Fibroblast of peridontal ligament (primary cell): ENCODE data around the gene MYO5A.
A peak's percentile ranks its signal among the peaks of the same experiment; 100 is the strongest.

Source experiments
- DNase-seq: peaks from one replicate; pipeline ENCODE4 v3.0.0-alpha.2; 2010; ENCODE audit errors: extremely low read depth

Gene MYO5A

DNA sequence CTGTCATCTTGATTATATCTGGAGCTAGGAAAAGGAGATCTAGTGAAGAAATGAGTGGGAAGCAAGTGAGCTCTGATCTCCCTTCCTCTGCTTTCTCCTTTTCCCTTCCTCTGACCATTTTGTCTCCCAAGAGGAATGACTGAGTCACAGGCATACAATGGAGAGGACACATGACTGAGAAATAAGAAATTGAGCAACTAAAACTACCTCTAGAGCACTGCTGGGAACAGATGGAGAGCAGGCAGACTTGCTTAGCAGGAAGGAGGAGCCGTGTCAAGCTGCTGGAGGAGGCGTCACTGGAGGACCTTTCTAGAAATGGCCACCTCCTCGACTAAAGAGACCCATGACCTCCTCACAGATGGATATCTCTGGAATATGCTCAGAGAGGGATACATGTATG lies 166.2 kb downstream of the MYO5A start:
- peak; percentile 80 for DNase-seq

DNA sequence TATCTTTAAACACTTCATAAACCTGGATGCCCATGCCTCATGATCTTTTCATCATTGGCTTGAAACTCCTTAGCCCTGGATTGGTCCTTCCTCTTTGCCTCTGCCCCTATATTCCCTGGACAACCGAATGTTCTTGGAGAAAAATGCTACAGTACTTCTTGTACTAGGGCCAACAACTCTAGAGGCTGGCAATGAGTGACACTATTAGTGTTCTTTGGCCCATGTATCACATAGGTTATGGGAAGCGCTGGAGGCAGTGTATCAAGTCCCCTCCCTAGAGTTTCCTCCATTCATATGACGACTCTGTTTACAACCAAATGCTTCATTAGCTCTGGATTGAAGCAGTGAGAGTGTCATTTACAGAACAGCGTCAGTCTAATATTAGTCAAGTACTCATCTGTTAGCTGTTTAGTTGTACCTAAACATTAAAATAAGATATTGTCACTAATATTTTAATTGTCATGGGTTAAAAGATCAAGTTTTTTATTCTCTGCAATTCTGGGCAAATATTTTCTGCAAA lies 166.6 kb downstream of the MYO5A start:
- DNase-seq, result no peak

DNA sequence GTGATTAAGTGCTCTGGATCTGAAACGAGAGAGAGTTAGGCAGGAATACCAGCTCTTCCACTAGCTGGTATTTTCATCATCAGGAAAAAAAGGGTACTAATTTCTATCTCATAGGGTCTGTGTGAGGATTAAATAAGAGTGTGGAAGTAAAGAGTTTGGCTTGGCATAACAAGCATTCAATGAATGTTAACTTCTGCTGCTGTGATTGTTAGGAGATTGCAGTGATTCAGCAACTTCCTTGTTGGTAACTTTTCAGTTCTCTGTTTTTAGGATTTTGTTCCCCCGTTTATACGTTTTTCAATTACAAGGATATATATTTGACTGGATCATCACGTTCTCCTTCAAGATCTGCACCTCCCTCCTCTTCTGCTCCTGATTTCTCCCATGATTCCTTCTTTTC lies 167.2 kb downstream of the MYO5A start:
- DNase-seq, result peak; percentile 30

DNA sequence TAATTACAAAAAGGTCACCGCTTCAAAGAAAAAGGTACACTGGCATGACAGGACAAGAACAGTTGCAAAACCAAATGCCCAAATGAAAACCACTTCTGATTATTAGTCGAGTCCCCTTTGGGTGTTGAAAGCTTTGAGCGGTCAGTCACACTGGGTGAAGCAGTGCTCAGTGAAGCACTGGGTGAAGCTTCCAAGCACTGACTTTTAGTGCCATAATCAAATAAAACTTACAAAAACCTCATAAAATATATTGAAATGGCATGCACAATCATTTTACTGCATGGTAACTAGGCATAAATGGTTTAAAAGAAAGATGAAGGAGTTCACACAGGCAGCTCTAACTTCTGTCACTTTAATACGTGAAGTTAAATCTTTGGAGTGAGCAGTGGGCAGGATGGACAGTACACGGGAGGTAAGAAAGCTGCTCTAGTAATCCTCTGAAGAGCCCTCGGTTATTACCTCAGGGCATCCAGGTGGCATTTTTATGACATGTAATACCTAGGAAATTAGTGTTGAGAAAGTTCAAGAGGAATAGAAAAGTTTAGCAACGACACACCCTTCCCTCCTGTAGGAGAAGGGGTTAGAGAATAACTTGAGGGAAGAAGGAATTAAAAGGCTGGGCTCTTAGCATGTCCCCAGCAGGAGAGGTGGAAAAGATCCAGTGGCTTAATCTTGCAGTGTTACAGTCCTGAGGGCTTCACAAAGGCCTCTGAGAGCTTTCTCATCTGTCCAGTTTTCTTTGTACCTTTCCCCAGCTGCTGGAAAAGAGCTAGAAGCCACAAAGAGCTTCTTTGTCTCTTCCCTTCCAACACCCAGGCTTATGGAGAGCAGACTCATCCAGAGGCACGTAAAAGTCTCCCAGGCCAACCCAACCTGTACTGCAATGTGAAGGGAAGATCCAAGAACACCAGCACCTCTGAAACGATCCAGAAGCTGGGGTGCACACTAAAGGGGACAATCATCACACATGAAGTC lies 168.2 kb downstream of the MYO5A start:
- DNase-seq, result no peak

DNA sequence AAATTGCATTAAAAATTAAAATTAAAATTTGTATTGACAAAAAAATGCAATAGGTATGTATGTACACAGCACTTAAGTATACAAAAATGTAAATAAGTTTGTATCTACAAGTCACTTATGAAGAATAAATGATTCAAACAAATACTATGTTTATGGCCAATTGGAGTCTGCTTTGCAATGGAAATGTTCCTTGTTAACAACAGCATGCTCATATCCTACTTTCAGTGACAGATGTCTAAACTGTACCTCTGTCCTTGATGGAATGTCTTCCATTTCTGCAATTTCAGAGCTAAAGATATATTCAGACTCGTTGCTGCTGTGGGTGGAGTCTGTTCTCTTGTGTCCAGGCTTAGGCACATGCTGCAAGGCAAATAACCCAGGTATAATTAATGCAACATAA lies 169.0 kb downstream of the MYO5A start:
- DNase-seq, result no peak

DNA sequence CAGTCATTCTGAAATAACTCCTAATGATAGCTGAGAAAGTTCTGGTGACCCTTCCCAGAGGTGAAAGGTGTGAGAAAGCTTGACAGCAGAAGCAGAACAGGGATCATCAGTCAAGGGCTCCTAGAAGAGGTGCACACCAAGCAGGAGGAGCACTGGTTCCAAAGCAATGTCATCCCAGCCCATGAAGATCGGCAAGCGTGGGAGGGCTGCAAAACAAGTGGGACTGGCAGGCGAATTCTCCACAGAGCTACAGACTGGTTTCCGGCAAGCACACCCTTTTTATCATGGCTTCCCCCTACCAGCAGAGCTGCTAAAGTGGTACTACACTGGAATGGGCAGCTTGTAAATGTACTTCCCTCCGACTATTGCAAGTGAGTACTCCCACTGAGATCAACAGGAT lies 170.7 kb downstream of the MYO5A start:
- no peak for DNase-seq

DNA sequence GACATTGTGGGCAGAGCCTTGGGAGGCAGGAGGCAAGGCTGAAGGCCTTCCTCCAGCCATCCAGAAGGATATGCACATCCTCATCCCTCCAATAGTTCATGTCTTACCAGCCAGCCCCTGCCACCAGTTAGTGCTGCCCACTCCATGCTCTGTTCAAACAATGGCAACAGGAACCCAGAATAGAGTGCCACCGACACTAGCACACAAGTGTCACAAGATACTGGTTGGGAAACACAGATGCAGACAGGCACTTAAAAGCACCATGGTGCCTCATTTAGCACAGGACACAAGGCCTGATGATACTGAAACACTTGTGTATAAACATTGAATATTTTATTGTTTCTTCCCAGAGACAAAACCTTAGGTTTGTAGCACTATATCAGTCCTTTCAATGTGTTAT lies 176.6 kb downstream of the MYO5A start:
- no peak for DNase-seq

DNA sequence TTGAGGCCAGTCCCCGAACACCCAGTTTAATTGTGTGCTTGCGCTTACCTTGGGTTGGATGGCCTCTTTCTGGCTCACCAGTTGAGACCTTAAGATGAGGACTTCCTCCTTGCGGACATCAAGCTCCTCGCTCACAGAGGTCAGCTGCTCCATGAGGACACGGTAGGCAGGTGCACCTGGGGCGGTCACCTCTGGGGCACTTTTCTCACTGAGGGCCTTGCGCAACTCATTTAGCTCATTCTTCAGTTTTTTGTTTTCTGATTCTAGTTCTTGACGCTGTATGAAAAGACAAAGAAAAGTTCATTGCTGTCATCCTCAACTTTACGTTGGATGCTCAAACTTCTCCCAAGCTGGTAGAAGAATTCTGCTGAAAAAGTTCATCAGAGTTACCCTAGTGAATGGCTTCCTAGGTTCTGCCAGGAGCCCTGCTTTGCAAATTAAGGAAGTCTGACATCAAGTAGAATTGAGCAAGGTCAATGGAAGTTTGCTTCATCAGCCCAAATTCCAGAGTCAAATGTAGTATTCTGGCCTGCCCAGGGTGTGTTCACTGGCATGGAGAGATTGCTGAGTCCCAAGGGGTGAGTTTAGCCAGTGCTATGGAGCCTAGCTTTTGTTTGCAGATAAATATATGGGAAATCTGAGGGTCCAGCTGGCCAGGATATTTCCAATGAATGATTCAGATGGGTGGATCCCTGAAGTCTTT lies 177.3 kb downstream of the MYO5A start:
- DNase-seq, result peak; percentile 95

DNA sequence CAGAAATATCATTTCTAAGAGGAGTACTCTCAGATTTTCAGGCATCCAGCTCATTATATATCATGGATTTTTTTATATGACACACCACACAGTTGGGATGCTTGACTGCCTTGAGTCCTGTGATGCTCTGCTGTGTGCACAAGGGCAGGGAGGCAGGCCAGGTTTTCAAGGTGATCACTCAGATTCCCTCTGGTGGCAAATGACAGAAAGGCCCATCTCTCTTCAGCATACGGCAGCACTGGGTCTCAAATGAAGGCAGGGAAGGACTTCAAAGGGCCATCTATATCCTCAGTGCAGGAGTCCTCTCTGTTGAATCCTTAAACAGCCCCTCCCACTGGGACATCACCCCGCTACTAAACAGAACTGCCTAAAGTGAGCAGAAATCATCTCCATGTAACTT lies 178.3 kb downstream of the MYO5A start:
- DNase-seq, result no peak

DNA sequence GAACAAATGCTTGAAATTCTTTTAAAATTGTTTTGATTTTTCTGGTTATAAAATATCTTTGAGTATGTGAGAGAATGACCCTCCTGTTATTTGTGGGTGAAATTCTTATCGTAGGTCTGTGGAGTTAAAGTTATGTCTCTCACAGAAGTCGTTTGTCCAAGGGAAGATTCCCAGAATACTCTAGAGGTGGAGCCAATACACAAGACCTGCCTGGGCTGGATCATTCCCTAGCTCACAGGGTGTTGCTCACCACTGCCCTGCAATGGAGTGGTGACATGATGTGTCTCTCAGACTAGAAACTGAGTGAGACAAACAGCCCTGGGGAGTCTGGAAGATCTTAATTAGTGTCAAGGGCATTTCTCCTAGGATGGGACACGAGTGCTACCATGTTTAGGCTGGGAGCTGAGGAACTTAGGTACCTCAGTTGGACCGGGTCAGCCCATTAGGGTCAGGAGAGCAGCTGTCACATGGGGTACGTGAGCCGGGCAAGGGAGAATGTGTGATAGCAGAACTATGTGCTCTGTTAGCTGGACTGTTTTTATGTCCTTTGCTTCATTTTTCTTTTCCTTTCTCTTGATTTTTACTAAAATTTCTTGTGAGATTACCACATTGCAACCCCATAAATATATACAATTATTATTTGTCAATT lies 179.5 kb downstream of the MYO5A start:
- no peak for DNase-seq

DNA sequence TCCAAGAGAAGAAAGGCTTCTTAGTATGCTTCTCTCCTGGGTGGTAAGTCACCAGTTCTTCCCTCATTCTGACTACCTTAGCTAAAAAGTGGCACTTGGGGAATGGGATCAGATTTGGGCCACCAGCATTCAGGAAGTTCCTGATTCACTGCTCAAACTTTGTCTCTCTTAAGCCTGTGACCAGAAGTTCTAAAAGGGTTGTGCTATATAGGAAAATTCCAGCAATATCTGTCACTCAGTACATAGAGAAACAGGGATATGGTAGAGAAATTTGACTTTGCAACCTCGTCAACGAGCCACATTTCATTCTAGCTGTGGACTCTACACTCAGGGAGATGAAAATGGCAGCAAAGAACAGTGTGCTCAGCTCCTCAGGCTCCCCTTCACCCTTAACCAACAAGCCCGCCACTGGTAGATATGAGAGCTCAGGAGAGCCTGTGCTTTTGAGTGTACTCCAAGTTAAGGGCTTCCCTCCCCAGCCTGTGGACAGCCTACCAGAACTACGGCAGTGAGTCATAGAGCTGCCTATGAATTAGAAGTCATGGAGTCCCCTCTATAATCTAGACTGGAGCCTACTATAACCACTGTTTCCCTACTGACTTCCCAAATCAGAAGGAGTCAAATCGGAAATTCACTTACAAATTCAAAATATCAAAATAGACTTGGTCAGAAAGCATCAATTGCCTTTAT lies 180.5 kb downstream of the MYO5A start:
- peak; percentile 21 for DNase-seq

DNA sequence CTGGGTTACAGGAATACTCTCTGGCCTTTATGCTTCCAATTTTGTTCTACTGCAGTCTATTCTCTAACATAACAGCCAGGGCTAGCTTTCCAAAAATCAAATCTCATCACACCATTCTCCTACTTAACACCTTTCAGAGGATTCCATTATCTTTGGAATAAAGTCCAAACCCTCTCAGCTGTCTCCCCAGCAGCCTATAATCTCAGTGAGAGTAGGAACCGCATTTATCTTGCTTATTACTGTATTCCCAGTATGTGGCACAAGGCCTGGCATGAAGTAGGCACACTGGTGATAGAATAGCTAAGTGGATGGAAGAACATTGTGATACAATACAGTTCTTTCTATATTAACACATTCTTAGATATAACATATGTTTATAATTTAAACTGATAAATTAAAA lies 184.1 kb downstream of the MYO5A start:
- no peak for DNase-seq

DNA sequence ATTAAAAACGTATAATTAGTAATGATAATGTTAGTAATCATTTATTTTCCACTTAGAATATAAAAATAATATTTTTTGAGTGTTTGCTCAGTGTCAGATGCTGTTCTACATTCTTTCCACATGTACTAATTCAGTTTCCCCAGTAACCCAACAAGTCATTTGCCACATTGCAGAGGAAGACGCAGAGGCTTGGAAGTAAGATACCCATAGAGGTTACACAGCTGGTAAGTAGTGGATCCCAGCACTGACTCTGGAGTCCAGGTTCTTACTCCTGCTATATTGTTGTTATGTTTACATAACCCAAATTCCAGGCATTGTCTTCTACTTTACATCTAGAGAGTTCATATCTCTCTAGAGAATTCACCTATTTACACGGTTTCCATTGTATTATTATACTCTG lies 184.8 kb downstream of the MYO5A start:
- peak; percentile 23 for DNase-seq

DNA sequence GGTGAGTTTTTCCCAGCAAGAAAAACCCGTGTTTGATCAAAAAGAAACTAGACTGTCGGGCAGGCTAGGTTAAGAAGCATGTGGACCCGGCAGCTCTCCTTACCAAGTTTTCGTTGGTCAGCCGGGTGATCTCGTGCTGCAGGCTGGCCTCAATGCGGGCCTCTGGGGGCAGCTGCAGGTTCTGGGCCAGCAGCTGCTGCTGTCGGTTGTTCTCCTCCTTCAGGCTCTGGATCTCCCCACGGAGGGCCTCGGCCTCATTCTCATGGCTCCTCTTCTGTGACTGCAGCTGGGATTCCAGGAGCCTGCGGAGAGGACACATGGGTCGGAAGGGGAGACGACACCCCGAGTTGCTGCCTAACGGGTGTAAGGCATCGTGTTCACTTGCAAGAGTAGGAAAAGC lies 188.6 kb downstream of the MYO5A start:
- no peak for DNase-seq

DNA sequence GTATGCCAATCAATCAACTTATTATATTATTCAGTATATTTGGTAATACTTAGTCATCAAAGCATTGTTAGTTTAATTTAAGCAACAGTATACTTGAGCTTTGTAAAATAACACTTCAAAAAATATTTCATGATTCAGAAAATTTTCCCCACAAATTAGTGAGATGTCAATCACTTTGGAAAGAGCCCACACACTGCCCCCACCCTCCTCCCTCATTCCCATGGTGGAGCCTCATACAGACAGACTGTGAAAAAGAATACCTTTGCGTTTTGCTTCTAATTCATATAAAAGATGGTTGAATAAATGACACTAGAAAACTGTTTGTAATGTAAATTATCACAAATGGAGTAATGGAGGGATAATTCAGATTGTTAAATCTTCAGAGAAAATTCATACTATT lies 189.8 kb downstream of the MYO5A start:
- no peak for DNase-seq

DNA sequence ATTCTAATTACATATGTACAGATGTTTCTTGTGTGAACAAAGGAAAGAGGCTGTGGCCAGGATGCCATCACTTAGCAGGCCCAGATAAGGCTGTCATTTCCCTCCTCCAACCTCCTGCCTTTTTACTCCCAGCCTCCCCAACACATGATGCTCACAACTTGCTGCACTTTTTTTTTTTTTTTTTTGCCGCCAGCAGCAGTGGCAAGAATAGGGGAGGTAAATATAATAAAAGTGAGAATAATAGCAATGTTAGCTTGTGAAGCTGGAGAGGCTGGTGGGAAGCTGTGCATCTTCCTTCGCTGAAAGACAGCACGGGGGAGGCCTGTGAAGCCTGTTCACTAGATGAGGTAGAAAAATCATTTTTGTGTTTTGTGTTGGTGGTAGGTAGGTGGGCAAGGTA lies 190.6 kb downstream of the MYO5A start:
- DNase-seq, result no peak

DNA sequence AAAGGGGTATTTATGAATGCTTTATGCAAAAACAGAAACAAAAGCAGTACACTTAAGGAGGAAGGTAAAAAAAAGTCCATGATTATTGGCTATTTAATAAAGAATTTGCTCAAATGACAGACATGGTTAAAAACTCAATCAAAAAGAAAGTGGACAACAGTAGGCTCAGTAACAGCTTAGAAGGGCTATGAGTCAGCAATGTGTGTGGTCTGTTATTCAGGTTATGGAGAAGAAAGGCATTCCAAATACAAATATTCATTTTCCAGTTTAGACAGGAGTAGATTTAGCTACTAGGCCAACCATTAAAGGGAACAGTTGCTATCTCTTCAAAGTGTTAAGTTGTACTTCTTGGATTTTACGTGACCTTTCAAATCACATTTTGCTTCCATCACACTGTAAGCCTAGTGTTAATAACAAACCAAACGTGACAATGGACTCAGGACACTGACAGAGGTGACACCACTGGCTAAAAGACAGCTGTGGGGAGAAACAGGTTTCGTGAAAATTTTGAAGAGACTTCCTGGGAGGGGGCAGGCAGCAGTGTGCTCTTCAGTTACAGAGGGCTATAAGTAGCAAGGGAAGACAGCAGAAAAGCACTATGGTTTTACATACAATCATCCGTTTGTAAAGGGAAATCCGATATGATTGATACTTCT lies 191.4 kb downstream of the MYO5A start:
- DNase-seq, result peak; percentile 53

DNA sequence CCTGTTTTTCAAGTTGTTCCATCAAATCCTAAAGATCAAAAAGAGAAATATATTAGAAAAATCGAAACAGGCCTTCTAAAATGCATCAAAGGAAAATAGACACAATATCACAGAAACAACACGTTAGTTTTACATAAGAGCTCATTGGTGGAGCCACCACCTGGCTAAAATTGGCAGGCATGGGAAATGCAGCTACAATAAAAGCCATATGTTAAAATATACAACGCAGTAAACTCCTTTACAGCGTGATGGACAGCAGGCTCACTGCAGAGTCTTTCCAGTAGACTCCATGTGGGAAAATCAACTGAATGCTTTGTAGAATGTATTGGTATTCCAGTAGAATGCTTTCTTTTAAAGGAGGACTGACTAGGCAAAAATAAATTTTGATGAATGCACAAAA lies 192.2 kb downstream of the MYO5A start:
- DNase-seq, result no peak

DNA sequence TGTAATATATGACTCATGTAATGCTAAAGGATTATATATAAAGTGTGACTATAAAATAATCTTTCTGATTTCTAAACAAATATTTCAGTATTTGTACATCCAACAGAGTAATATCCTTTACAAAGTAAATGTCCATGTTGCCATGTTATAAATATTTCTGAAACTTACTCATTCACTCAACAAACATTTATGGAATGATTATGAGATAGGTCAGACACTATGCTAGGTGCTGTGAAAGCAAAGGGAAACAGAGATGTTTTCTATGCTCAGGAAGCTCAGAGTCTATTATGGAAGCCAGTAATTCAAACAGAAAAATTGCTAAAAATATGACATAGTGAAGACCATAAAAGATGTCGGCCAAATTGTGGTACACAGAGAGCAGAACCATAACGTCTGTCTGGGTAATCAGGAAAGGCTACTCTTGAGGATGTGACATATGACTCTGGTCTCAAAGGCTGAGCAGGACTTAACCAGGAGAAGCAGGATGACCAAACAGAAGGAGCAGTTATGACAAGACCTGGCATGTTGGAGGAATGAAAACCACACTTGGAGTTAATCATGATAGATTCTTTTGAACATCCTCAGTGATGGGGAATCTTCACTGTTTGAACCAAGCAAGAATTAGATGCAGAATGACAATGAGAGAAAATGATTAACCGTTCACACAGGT lies 194.1 kb downstream of the MYO5A start:
- no peak for DNase-seq

DNA sequence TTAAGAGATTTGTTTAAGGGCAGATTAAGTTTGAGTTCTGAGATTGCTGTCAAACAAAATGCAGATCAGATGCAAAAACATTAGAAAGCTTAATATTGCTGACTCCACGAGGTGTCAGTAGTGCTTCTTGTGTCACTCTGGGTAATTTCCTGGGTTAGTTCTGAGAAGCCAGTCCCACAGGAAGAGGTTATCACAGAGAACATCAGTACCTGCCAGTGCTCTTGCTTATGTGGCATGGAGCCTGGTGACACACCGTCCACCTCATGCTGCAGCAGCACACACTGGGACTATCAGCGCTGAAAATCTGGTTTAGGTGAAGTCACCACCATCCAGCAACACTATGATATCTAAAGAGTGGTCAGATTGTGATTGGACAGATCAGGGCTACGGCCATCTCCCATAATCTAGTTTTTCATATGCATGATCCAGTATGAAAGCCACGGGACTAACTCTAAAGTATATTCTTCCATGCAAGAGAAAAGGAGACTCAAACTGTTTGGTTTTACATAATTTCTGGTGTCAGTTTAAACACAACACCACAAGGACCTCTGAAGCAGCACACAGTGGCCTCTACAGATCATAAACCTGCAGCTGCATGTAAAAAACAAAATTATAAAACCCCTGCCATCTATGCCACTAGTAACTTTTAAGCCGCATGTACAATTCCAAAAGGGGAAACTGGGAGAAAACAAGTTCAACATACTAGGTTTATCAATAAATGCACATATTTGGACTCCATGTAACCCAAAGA lies 197.0 kb downstream of the MYO5A start:
- DNase-seq, result peak; percentile 70
